ENCODE data around the gene RYR2. TPM values are rescaled to one million over a fixed set of nuclear protein-coding genes. Genes with fewer than 3 reads are reported as not detected.

Gene RYR2
- total RNA-seq, 1 donor from 2014 or later, result 828 TPM

- no peak for DNase-seq
- ATAC-seq, result peak; percentile 22
- intact Hi-C loops (cut with micrococcal nuclease), result no loop called here
These were observed 721.2 kb downstream of the RYR2 start for GRCh38 chr1:237763137-237763536.

- ATAC-seq (peak; percentile 1), DNase-seq (no peak)
- intact Hi-C loops (cut with micrococcal nuclease), result no loop called here
These were observed 721.8 kb downstream of the RYR2 start for GRCh38 chr1:237763751-237764150.

- ATAC-seq (no peak), DNase-seq (no peak)
- intact Hi-C loops (cut with micrococcal nuclease), result no loop called here
These were observed 727.9 kb downstream of the RYR2 start for GRCh38 chr1:237769916-237770315.

- intact Hi-C loops (cut with micrococcal nuclease), result no loop called here
- ATAC-seq, result no peak
- no peak for DNase-seq
These were observed 730.0 kb downstream of the RYR2 start for GRCh38 chr1:237772009-237772408.

GRCh38 chr1:237774246-237774645 lies 732.3 kb downstream of the RYR2 start:
- intact Hi-C loops (cut with micrococcal nuclease), result no loop called here
- no peak for DNase-seq
- peak; percentile 50 for ATAC-seq

GRCh38 chr1:237779356-237779755 lies 737.4 kb downstream of the RYR2 start:
- intact Hi-C loops (cut with micrococcal nuclease), result no loop called here
- DNase-seq, result no peak
- no peak for ATAC-seq

GRCh38 chr1:237786066-237786719 lies 744.2 kb downstream of the RYR2 start:
- no peak for ATAC-seq
- intact Hi-C loops (cut with micrococcal nuclease), result no loop called here

GRCh38 chr1:237788069-237788468 lies 746.1 kb downstream of the RYR2 start:
- ATAC-seq, result no peak
- intact Hi-C loops (cut with micrococcal nuclease), result no loop called here

More at GRCh38 chr1:237786066-237786719, 744.2 kb downstream of the RYR2 start:
- DNase-seq, result no peak

GRCh38 chr1:237789619-237790018 lies 747.6 kb downstream of the RYR2 start:
- no peak for DNase-seq
- intact Hi-C loops (cut with micrococcal nuclease), result no loop called here
- ATAC-seq, result peak; percentile 21

More at GRCh38 chr1:237788069-237788468, 746.1 kb downstream of the RYR2 start:
- DNase-seq, result no peak

- ATAC-seq (peak; percentile 7), DNase-seq (no peak)
- intact Hi-C loops (cut with micrococcal nuclease), result no loop called here
These were observed 749.6 kb downstream of the RYR2 start for GRCh38 chr1:237791592-237791991.

- intact Hi-C loops (cut with micrococcal nuclease), result no loop called here
- ATAC-seq, result no peak
- no peak for DNase-seq
These were observed 750.2 kb downstream of the RYR2 start for GRCh38 chr1:237792149-237792548.

- ATAC-seq, result no peak
- DNase-seq, result no peak
- intact Hi-C loops (cut with micrococcal nuclease), result no loop called here
These were observed 750.7 kb downstream of the RYR2 start for GRCh38 chr1:237792726-237793125.

GRCh38 chr1:237794071-237794470 lies 752.1 kb downstream of the RYR2 start:
- intact Hi-C loops (cut with micrococcal nuclease), result no loop called here
- no peak for ATAC-seq
- DNase-seq, result no peak

GRCh38 chr1:237795558-237795957 lies 753.6 kb downstream of the RYR2 start:
- intact Hi-C loops (cut with micrococcal nuclease), result no loop called here
- ATAC-seq (no peak), DNase-seq (no peak)

GRCh38 chr1:237799762-237800474 lies 757.9 kb downstream of the RYR2 start:
- intact Hi-C loops (cut with micrococcal nuclease), result no loop called here
- DNase-seq, result peak; percentile 58
- ATAC-seq, result peak; percentile 63

GRCh38 chr1:237804516-237804915 lies 762.5 kb downstream of the RYR2 start:
- DNase-seq (no peak), ATAC-seq (no peak)
- intact Hi-C loops (cut with micrococcal nuclease), result no loop called here

GRCh38 chr1:237809099-237809498 lies 767.1 kb downstream of the RYR2 start:
- ATAC-seq, result no peak
- intact Hi-C loops (cut with micrococcal nuclease), result no loop called here
- no peak for DNase-seq

- ATAC-seq (peak; percentile 5), DNase-seq (no peak)
- intact Hi-C loops (cut with micrococcal nuclease), result no loop called here
These were observed 769.6 kb downstream of the RYR2 start for GRCh38 chr1:237811633-237812032.

- DNase-seq, result no peak
- intact Hi-C loops (cut with micrococcal nuclease), result no loop called here
- ATAC-seq, result peak; percentile 72
These were observed 770.1 kb downstream of the RYR2 start for GRCh38 chr1:237812061-237812460.

- no peak for DNase-seq
- intact Hi-C loops (cut with micrococcal nuclease), result no loop called here
- no peak for ATAC-seq
These were observed 772.4 kb downstream of the RYR2 start for GRCh38 chr1:237814319-237814924.

Measured in left ventricle myocardium superior (tissue), 1 donor.